AG04450 (cell line): ENCODE results near the gene C1QTNF1. TPM values are rescaled to one million over a fixed set of nuclear protein-coding genes. Genes with fewer than 3 reads are reported as not detected.
"Not testable (repeated sequence)": the region's sequence is repeated elsewhere in the genome, so short reads cannot be mapped to it uniquely, and the experiment has no call there.

Experiments used
- CTCF ChIA-PET: fragments of 300-600, 350-600 bp; formaldehyde crosslinking; extraction: SDS; loops from one replicate; lab custom pipeline; 2022; ENCODE audit warnings: antibody characterized with exemption, inconsistent platforms; lab: Charles Lee
- POLR2A ChIA-PET: fragments of 350-600 bp; formaldehyde crosslinking; extraction: SDS; loops from one replicate; lab custom pipeline; 2021; ENCODE audit warnings: antibody characterized with exemption, inconsistent platforms; lab: Yijun Ruan, JAX
- DNase-seq: peaks from one replicate; pipeline ENCODE4 v3.0.0-alpha.2; 2011; ENCODE audit warnings: low read depth, low spot score
- H3K27ac ChIP-seq: one replicate; pipeline ENCODE4 v1.5.1; 2012; ENCODE audit warnings: low read depth, low read length, control low read depth
- H3K27me3 ChIP-seq: one replicate; pipeline ENCODE4 v1.6.0; 2012; ENCODE audit warnings: low read length; ENCODE audit not compliant: control insufficient read depth, insufficient read depth
- H3K4me3 ChIP-seq: 2 replicates; pipeline ENCODE4 v1.5.1; 2011; ENCODE audit warnings: mild to moderate bottlenecking, low read depth, low read length, control low read depth
- H3K9me3 ChIP-seq: 2 replicates; pipeline ENCODE4 v1.5.1; 2012; ENCODE audit warnings: low read length; ENCODE audit not compliant: control insufficient read depth, insufficient read depth
- CTCF ChIP-seq: IDR thresholded peaks from 2 replicates; pipeline ENCODE4 v1.5.1; 2011; ENCODE audit warnings: low read depth, low read length, control low read depth, inconsistent platforms
- polyA plus RNA-seq: library from polyadenylated mRNA; depleted of rRNA; stranded (reverse); fragments of >200 nt; gene quantifications from 2 replicates; pipeline ENCODE4 v1.2.3, GENCODE V29; 2011

Gene C1QTNF1
- polyA plus RNA-seq, 1 experiment, result 15.4 TPM

DNA sequence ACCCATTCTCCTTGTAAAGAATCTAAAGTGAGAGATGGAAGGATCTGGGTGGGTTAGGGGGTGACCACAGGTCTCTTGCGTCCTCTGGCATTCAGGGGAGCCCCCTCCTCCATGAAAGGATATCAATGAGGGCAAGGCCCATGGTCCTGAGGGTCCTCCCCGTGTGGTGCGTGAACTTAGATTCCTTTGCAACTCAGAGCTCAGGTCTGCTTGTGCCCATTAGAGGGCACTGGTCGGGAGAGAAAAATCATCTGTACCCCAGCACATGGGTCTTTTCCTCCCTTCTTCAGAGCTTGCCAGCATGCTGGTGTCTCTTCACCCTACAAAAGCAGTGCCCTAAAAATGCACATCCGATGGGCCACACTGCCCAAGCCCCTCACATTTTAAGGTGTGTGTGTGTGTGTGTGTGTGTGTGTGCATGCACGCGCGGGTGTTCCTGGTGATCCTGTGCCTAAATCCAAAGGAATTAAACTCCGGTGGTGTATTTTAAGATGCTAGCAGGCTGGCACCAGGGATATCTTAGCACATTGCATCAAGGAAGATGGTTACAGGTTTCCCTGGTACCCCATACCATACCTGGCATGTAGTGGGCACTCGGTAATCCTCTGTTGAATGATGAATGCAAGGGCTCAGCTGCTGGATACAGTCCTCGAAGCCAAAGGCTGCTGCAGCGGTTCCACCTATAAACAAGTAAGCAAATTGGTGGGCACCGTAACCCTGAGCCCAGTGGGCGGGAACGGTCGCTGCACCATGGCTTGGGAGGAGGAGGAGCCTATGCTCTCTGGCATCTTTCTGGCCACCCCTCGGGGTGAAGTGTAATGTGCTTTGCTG, 4.7 kb downstream of the C1QTNF1 start:
- DNase-seq, result no peak
- H3K4me3 ChIP-seq, result no peak overlapping the region
- POLR2A ChIA-PET, result interaction anchor here (0.5 kb wide), 1 partner anchor 718 kb away, joined by 4 read pairs; no protein-coding TSS in a partner anchor
- TF ChIP-seq CTCF, result peak; percentile 26; the same call in 1 of the 2 replicates
- no peaks in the 10 kb centered on the region; the same call in 1 of the 2 replicates for H3K9me3 ChIP-seq
- H3K27ac ChIP-seq, result no peak overlapping the region
- H3K27me3 ChIP-seq, result no peaks in the 10 kb centered on the region
- CTCF ChIA-PET, result interaction anchor here (0.7 to 4.8 kb wide), 3 partner anchors 9 to 365 kb away, joined by 3 to 42 read pairs (median 4); no protein-coding TSS in a partner anchor

GRCh38 chr17:79029327-79030009, 5.5 kb downstream of the C1QTNF1 start:
- DNase-seq, result no peak
- ChIA-PET CTCF (interaction anchor here (0.5 to 4.8 kb wide), 5 partner anchors 10 to 634 kb away, joined by 3 to 42 read pairs (median 4); no protein-coding TSS in a partner anchor), POLR2A (no interaction called here)
- H3K4me3 ChIP-seq, result no peak overlapping the region
- H3K27ac ChIP-seq, result no peak overlapping the region
- H3K27me3 ChIP-seq, result no peaks in the 10 kb centered on the region
- no peaks in the 10 kb centered on the region; the same call in 1 of the 2 replicates for H3K9me3 ChIP-seq
- no peak for TF ChIP-seq CTCF

DNA sequence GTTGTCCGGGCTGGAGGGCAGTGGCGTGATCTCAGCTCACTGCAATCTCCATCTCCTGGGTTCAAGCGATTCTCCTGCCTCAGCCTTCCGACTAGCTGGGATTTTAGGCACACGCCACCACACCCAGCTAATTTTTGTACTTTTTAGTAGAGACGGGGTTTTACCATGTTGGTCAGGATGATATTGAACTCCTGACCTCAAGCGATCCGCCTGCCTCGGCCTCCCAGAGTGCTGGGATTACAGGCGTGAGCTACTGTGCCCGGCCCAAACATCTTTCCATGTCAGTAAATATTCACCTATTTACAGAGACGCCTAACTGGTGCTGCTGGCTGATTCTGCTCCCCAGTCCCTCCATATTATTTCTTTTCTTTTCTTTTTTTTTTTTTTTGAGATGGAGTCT, 6.7 kb downstream of the C1QTNF1 start:
- H3K27ac ChIP-seq, DNase-seq, H3K4me3 ChIP-seq, H3K9me3 ChIP-seq, H3K27me3 ChIP-seq: not testable (repeated sequence)
- ChIA-PET POLR2A (interaction anchor here (0.7 kb wide), 1 partner anchor 39 kb away, joined by 4 read pairs; no protein-coding TSS in a partner anchor), CTCF (interaction anchor here (4.8 kb wide), 1 partner anchor 14 kb away, joined by 42 read pairs; no protein-coding TSS in a partner anchor)

- POLR2A ChIA-PET, result no interaction called here
- Histone ChIP-seq H3K27me3 (no peaks in the 10 kb centered on the region), H3K4me3 (no peak overlapping the region), H3K9me3 (no peaks in the 10 kb centered on the region; the same call in 1 of the 2 replicates), H3K27ac (no peak overlapping the region)
- no peak for DNase-seq
- TF ChIP-seq CTCF, result no peak
- CTCF ChIA-PET, result interaction anchor here (1.0 to 1.8 kb wide), 4 partner anchors 9 to 55 kb away, joined by 3 to 14 read pairs (median 3); no protein-coding TSS in a partner anchor
Measured at GRCh38 chr17:79031996-79032875, 8.3 kb downstream of the C1QTNF1 start.
